Femur (tissue), 1 donor: ENCODE measurements around the gene ZNF79.
A peak's percentile ranks its signal among the peaks of the same experiment; 100 is the strongest.
"Not testable (repeated sequence)": the region's sequence is repeated elsewhere in the genome, so short reads cannot be mapped to it uniquely, and the experiment has no call there.

ENCODE experiments used
- DNase-seq: peaks from one replicate; pipeline ENCODE4 v3.0.0-alpha.2; 2017

The ZNF79 gene

GRCh38 chr9:127458921-127459320, 34.7 kb downstream of the ZNF79 start:
- DNase-seq: no peak

- DNase-seq: no peak
These were observed 39.2 kb downstream of the ZNF79 start for GRCh38 chr9:127463382-127463781.

GRCh38 chr9:127463911-127464310, 39.7 kb downstream of the ZNF79 start:
- peak; percentile 52 for DNase-seq

DNA sequence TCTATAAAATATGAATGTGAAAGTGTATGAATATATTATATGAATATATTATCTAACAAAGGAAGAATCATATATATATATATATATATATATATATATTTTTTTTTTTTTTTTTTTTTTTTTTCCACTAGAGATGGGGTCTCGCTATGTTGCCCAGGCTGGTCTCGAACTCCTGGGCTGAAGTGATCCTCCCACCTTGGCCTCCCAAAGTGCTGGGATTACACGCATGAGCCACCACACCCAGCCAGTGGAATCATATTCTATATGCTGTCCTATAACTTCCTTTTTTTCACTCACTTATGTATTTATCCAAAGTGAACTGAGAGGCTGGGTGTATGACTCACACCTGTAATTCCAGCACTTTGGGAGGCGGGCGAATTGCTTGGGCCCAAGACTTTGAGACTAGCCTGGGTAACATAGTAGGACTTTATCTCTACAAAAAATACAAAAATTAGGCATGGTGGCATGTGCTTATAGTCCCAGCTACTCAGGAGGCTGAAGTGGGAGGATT, 42.3 kb downstream of the ZNF79 start:
- not testable (repeated sequence) for DNase-seq

- DNase-seq: no peak
These were observed 43.4 kb downstream of the ZNF79 start for GRCh38 chr9:127467621-127468020.

DNA sequence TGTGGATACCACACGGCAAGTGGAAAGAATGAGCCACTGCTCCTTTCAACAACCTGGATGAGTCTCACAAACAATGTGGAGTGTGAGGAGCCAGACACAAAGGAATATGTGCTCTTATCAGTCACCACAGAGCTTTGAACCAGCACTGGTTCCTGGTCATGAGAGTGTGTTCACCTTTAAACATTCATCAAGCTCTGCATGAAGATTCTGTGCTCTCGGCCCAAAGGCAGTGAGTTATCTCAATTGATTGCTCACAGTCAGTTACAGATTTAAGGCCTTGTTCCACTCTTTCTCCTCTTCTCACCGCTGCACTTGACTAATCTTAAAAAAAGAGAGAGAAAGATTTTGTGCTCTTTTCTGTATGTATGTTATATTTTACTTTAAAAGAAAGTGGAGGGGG, 46.5 kb downstream of the ZNF79 start:
- DNase-seq: no peak

DNA sequence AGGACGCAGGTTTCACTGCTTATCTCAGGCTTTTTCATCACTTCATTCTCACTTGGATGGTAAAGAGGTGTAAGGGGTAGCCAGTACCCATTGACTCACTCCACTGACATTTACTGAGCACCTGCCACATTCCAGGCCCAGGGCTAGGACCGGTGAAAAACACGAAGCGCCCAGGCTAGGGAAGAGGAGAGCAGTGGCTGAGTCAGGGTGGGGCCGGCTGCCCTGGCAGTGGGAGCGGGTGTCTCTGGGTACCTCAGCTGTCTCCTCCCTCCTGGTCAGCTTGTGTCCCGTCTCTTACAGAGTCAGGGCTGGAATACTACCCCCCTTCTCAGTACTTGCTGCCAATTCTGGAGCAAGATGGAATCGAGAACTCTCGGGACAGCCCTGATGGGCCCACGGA, 49.3 kb downstream of the ZNF79 start:
- DNase-seq: no peak

- DNase-seq: no peak
These were observed 49.8 kb downstream of the ZNF79 start for GRCh38 chr9:127473932-127474331.

DNA sequence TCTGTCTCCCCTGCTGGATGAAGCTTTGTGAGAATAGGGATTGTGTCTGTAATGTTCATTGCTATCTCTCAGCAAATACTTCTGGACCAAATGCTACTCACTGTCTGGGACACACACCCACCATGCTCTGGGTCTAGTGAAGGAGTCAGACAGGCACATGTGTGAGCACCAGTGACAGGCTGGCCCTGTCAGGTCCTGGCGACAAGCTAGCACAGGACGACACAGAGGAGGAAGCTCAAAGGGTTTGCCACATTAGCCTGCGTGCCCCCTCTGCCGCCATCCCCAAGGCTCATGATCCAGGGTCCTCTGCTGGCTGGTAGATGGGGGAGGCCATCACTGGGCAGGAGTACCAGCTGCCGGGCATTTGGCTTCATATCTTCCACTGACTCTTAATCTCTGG, 50.4 kb downstream of the ZNF79 start:
- no peak for DNase-seq

- no peak for DNase-seq
These were observed 55.4 kb downstream of the ZNF79 start for GRCh38 chr9:127479507-127480081.

GRCh38 chr9:127482662-127483061, 58.5 kb downstream of the ZNF79 start:
- DNase-seq: no peak

GRCh38 chr9:127485995-127486394, 61.8 kb downstream of the ZNF79 start:
- no peak for DNase-seq

DNA sequence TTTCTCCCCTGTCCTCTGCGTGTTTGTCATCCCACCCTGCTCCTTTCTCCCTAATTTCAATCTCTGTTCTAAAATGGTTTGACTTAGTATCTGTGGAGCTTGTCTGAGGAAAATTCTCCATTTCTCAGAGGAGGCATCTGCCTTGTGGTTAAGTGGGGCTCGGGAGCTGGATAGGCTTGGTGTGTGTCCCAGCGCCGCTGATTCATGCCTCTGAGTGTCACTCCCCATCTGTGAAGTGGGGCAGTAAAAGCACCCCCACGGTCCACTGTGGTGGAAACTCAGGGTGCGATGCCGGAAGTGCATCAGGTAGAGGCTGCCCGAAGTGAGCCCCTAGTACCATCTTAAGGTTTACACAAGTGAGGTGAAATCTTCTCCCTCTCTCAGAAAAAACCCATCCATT, 64.8 kb downstream of the ZNF79 start:
- no peak for DNase-seq

GRCh38 chr9:127489471-127490115, 65.4 kb downstream of the ZNF79 start:
- no peak for DNase-seq

DNA sequence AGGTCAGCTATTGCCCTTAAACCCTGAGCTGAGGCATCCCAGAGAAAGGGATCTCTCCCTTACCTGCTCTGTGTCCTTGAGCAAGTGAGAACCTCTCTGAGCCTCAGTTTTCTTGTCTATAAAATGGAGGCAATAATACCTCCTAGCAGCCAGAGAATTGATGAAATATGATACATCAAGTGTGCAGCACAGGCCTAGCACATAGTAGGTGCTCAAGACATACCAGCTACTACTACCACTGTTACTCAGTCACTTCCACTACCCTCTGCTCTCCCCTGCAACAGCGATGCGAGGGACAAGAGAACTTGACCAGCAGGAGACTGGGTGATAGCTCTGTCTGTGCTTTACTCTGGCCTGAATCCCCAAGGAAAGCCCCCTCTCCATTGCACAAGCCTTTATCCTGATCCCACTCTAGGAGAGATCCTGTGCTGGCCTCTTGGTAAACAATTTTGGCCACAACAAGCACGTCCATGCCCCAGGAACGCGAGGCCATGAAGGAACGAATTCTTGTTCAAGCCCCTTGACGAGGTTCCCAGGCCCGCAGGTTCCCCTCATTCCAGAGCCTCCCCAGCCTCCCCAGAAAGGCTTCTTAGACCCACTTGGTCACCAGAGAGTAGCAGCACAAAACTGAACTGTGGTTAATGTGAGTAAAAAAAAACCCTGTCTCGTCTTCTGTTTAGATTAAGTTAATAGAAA, 66.5 kb downstream of the ZNF79 start:
- no peak for DNase-seq

DNA sequence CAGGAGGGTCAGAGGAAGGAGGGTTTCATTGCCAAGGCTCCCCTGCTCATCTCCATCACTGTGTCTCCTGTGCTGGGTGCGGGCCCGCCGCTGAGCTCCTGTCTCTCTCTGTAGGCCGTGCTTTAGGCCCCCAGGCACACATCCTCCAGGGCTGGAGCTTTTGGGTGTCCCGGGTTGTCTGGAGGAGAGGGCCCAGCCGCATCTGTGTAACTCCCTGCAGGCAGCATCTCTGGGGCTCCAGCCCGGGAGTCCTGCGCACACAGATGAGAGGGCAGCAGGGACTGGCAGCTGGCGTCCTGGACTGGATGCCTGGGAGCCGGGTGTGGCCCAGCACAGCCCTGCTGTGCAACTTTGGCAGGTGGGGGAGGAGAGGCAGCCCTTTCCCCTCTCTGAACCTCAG, 67.3 kb downstream of the ZNF79 start:
- DNase-seq: no peak

DNA sequence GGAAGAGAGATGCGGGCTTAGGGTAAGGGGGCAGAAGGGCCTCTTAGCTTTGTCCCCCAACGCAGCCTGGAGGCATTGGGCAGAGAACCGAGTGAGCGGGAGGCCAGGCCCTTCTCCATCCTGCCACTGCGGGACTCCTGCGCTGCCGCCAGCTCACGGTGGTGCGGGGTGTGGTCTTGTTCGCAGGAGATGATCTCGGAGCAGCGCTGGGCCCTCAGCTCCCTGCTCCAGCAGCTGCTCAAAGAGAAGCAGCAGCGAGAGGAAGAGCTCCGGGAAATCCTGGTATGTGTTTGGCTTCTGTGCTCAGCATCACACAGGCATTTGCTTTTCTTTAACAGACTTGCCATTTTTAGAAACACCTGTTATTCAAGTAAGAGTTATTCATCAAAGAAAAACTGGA, 68.4 kb downstream of the ZNF79 start:
- DNase-seq: no peak

DNA sequence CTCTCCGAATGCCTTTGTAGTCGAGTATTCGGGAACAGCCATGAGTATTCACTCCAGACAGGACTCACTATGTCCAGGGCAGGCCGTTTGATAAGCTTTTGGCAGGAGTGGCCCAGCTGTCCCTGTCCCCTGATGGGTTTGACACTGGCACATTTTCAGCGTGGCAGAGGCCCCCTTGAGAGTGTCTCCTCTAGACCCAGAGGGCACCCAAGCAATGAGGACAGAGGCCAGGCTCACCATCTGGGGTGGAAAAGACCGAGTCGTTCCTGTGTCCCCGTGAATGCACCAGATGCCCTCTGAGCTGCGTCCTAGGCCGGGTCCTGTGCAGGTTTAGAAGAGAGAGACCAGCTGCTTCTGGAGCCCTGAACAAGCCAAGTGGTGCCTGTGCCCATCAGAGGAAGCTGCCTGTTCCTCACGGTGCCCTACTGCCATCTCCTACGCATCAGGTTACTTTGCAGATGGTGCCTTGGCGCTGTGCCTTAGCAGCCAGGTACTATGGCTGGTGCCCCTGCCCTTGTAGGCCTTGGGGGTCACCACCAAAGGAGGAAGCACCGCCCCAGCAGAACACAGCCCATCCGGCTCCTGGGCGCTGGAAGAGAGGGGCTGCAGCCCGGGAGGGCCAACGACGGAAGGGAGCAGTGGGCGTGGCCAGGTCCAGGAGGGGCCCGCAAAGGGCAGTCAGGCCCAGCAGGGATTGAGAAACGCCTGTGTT, 69.6 kb downstream of the ZNF79 start:
- no peak for DNase-seq

DNA sequence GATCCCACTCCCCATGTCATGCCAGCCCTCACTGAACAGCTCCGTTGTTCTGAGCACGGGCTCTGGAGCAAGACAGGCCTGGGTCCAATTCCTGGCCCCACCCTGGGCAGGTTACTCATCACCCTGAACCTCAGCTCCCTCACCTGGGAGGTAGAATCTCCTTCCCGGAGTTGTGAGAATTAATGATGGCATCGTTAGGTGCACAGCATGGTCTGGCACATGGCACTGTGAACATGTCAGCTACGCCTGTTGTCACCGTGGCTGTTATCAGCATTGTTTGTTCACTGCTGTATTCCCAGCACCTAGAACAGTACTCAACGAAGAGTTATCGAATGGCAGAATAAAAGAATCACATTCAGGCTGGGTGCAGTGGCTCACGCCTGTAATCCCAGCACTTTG, 70.1 kb downstream of the ZNF79 start:
- no peak for DNase-seq
